NOMO-1 treated with dmso at 0.1 percent for 144 hours (cell line): ENCODE results near the gene SIK1.
"Not testable (repeated sequence)": the region's sequence is repeated elsewhere in the genome, so short reads cannot be mapped to it uniquely, and the experiment has no call there.

ENCODE experiments used
- DNase-seq: peaks from one replicate; lab custom pipeline; 2025; ENCODE audit not compliant: unreplicated experiment; lab: John Stamatoyannopoulos, UW

SIK1 gene

GRCh38 chr21:43440835-43441727, 14.2 kb upstream of the SIK1 start:
- DNase-seq, result not testable (repeated sequence)

DNA sequence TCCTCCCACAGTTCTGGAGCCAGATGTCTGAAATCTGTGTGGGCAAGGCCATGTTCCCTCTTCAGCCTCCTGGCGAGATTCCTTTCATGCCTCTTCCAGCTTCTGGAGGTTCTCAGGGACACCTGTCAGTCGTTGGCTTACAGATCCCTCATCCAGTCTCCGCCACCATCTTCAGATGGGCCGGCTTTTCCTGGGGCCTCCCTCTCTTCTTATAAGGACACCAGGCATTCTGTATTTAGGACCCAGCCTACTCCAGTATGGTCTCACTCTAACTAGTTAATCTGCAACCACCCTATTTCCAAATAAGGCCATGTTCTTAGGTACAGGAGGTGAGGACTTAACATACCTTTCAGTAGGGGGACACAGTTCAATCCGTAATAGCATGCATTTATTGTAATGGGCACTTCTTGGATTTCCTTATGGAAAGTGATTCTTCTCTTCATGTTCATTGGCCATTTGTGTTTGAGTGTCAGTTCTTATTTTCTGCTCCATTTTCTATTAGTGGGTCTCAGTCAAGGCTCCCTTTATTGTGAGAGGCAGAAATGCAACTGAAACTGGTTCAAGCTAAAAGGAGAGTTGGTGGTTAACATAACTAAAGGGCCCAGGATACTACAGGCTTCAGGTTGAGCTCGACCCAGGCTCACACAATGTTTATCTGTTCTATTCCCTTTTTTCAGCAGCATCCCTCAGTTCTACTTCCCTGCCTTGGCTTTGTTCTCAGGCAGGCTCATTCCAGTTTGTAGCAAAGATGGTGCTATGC, 12.6 kb upstream of the SIK1 start:
- DNase-seq, result not testable (repeated sequence)

GRCh38 chr21:43436272-43436671, 9.3 kb upstream of the SIK1 start:
- not testable (repeated sequence) for DNase-seq

- not testable (repeated sequence) for DNase-seq
Observed at GRCh38 chr21:43433340-43434136, 6.6 kb upstream of the SIK1 start.

DNA sequence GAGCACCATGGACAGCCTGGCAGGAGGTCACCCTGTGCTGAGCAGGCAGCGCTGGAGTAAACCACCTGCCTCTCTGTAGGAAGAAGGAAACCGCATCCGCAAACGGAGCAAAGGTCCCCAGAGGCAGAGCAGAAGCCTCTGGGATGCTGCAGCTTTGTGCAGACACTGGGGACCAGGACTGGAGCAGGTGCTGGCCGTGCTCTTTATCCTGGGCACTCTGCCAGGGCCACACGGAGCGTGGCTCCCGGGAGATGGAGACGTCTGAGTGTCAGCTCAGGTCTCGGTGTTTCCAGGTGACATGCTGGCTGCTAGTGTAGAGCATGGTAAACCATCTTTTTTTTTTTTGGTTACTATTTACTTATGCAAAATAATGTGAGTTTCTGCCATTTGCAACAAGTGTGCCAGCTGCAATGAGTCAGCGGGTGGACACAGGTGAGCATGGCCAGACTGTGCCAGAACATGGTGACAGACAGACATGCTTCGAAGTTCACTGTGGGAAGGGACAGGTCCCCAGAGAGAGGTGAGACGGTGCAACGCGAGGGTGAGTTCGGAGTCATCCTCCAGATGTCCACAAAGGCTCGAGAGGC, 4.0 kb upstream of the SIK1 start:
- not testable (repeated sequence) for DNase-seq

GRCh38 chr21:43428964-43429363, 2.0 kb upstream of the SIK1 start:
- DNase-seq, result not testable (repeated sequence)

- not testable (repeated sequence) for DNase-seq
Observed at GRCh38 chr21:43427242-43427559, 270 bp upstream of the SIK1 start.

GRCh38 chr21:43426004-43426403, 927 bp downstream of the SIK1 start:
- DNase-seq, result not testable (repeated sequence)

- not testable (repeated sequence) for DNase-seq
Observed at GRCh38 chr21:43419475-43419874, 7.5 kb downstream of the SIK1 start.

GRCh38 chr21:43414576-43414975, 12.4 kb downstream of the SIK1 start:
- DNase-seq, result not testable (repeated sequence)

DNA sequence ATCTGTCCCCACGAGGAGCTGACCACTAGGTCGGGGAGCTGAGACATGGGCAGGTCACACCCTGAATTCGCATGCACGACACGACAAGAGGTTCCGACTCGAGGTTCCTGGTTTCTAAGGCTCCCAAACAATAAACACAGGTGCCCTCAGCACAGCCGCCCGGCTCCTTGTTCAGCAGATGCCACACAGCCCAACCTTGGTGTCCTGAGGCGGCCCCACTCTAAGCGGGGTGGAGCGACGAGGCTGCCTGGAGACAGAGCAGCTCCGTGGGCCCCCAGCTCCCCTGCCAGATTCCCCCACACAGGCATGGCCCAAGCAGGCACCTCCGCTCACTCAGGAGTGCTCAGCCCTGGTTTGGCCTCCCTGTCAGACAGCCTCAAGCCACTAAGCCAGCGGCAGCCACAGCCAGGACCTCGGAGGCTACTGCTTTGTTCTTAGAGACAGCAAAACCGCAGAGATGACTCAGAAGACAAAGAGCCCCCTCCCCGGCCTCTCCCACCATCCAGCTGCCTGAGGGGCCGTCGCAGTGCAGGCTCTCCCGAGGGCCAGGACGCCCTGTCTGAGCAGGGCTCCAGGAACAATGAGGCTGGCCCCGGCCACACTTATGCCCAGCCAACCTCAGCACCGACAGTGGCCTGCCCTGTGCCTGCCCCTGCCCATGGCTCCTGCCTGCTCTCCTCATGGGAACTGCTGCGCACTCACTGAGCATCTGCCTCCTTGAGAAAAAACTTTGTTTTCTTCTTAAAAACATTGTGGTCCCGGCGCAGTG, 14.7 kb downstream of the SIK1 start:
- DNase-seq, result not testable (repeated sequence)

DNA sequence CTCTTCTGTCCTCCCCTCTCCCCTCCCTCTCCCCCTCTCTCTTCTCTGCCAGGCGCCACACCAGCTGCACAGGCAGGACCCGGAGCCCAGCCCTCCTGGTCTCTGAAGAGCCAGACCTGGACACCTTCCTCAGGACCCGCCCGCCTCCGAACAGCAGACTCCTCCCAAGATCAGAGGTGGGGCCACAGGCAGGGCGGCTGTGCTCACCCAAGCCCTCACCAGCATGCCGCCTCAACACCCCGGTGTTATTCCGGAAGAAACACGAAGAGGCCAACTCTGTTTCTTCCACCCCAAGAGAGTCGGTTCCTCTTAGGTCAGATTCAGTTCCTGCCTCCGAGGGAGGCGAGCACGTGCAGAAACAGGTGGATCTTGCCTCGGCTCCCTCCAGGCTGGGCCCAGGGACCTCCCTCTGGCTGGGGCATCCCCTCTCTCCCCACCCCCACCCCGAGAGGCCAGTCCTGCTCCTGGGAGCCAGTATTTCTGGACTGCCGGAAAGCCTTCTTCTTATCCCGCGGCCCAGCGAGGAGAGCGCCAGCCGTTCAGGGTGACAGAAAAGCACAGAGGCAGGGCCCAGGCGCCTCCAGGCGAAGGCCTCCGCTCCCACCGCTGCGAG, 16.4 kb downstream of the SIK1 start:
- DNase-seq, result not testable (repeated sequence)

- not testable (repeated sequence) for DNase-seq
Observed at GRCh38 chr21:43407139-43407538, 19.8 kb downstream of the SIK1 start.

GRCh38 chr21:43404450-43404849, 22.5 kb downstream of the SIK1 start:
- not testable (repeated sequence) for DNase-seq

DNA sequence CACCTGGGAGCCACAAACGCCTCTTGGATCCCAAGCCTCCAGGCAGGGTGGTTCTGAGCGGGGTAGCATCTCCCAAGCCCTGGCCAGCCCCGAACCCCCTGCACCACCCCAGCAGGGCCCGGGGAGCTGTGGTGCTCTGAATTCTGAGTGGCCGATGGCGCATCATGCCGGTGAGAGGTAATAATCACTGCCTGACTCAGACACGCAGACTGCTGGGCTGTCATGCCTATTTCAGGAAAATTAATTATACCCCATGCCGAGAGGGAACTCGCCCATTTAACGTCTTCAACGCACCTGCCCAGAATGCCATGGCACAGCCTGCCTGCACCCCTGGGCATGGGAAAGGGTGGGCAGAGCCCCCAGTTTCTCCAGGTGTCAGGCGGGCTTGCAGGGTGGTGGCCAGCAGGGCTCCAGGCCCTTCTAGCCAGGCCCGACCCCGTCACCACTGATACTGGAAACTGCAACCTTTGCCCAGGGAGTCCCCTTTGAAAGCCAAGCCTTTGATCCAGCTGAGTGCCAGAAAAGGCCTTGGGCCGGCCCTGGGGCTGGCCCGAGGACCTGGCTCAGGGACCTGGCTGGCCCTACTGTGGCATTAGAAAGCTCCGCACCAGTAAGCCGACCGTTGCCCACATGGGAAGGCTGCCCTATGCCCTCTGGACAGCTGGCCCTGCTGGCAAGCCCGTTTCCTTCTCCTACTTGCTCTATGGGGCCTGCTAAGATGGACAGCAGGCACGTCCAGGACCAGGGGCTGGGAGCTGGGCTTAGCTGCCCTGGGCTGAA, 23.1 kb downstream of the SIK1 start:
- not testable (repeated sequence) for DNase-seq

DNA sequence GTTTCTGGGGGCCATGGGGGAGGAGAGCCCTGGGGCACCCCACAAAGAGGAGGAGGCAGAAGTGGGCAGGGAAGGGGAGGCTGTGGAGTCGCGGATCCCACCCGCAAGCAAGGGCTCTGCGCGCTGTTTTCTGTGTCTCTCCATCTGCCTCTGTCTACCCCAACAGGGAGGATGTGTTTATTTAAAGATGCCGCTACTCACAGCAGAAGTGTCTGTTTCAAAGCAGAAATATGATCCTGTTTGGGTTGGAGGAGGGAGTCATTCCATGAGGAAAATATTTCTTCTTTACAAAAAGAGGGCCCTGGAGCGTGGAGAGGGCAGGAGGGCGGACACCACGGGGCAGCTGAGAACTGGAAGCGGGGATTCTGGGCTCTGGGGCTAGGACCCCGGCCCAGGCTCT, 25.8 kb downstream of the SIK1 start:
- DNase-seq, result not testable (repeated sequence)

DNA sequence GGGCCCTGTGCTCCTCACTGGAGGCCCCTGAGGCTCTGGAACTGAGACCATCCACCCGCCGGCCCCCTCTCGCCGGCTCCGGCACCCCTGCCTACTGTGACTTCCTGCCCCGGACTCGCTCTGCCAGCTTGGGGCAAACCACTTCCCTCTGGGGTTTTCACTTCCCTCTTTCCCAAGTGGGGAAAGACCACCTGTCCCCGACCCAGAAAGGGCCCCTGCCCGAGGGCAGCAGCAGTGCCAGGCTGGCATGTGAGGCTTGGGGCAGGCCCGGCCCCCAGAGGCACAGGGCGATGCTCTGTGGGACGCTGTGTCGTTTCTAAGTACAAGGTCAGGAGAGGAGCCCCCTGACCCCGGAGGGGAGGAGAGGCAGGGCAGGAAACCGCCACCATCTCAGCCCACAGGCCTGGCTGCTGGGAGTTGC, 27.3 kb downstream of the SIK1 start:
- not testable (repeated sequence) for DNase-seq

GRCh38 chr21:43399136-43399535, 27.8 kb downstream of the SIK1 start:
- not testable (repeated sequence) for DNase-seq

GRCh38 chr21:43398533-43398932, 28.4 kb downstream of the SIK1 start:
- DNase-seq, result not testable (repeated sequence)
